NCI-H2196 treated with DMSO at 0.1 percent for 48 hours (cell line): Measurements from ENCODE around the gene NCOA7.
A peak's percentile ranks its signal among the peaks of the same experiment; 100 is the strongest.
"Not testable (repeated sequence)": the region's sequence is repeated elsewhere in the genome, so short reads cannot be mapped to it uniquely, and the experiment has no call there.

Experiments
- DNase-seq: peaks from one replicate; lab custom pipeline; 2025; ENCODE audit not compliant: unreplicated experiment; lab: John Stamatoyannopoulos, UW

Gene NCOA7

GRCh38 chr6:125834348-125834747, 43.6 kb downstream of the NCOA7 start:
- DNase-seq: no peak

DNA sequence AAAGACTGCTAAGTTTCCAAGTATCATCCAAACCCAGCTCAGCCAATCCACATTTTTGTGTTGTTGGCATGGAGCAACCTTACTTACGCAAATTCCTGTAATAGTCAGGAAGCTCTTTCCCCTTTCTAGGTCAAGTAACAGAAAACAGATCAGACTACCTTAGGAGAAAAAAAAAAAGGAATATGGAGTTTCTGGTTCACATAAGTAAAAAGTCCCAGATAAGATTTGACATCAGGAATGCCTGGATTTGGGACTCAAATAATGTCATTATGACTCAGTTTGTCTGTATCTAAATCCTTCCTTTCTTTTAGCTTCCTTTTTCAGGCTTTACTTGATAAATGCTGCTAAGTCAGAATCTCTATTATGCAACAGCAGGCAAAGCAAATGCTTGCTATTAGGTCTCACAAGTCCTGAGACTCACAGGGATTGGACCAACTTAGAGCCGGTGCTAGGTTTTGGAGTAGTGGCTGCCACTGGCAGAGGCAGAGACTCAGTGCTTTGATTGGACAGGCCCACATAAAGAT, 44.5 kb downstream of the NCOA7 start:
- DNase-seq: no peak

DNA sequence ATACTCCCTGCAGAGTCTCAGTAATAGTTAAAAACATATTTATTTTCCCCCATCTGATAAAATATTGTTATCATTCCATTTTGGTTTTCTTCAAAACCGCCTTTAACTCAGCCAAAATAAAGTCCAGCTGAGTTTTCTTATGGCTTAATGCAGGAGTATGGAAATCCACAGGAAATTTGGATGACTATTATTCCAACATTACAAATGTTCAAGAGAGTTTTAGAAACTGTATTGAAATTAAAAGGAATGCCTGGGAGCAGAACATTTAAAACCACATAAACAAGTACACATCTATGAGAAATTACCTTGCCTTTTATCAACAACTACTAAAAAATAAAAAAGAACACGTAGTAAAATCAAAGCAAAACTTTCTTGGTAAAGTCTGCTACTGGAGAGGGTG, 45.7 kb downstream of the NCOA7 start:
- DNase-seq: no peak

DNA sequence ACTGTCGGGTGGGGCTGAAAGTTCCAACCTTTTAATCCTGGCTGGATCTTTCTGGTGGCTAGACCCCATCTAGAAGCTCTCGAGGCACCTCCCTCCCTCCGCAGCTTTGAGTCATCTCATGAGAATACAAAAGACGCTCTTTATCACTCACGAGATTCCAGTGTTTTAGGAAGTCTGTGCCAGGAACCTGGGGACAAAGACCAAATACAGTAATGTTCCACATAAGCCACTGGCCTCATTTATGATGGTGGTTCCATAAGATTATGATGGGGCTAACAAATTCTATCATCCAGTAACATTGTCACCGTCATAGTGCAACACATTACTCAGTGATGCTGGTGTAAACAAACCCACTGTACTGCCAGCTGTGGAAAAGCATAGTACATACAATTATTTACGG, 48.7 kb downstream of the NCOA7 start:
- DNase-seq: no peak

DNA sequence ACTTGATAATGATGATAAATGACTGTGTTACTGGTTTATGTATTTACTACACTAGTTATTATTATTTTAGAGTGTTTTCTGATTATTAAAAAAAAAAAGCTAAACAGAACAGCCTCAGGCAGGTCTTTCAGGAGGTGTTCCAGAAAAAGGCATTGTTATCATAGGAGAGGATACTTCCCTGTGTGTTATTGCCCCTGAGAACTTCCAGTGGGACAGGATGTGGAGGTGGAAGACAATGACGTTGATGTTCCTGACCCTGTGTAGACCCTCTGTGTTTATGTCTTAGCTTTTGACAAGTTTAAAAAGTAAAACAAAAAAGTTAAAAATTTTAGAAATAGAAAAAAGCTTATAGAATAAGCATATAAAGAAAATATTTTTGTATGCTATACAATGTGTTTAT, 49.1 kb downstream of the NCOA7 start:
- DNase-seq: no peak

DNA sequence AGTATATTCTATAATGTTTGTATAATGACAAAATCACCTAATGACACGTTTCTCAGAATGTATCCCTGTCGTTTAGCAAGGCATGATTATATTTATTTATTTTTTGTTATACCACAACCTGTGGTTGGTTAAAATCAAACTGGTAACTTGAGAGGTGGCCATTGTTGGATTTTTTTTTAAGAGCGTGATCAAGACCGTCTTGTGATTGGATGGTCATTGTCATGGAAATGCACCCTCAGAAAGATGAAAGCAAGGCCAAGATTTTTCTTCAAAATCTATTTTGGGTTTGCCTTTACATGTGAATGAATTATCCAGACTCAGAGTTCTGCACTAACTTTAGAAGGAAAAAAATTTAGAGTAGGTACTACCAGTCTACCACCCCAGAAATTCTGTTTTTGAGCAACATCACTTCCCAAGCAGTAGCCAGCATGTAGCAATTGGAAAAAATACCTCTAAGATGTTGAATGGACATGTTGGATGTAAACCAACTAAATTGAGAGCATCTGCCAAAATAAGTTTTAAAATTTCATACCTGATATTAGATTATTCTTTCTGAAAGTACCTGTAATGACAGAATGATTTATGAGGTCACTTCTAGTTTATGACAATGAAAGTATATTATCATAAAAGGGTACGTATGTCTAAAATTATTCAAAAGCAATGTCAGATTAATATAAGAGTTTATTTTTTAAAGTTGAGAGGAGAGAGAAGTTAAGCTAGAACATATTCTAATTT, 50.8 kb downstream of the NCOA7 start:
- DNase-seq: no peak

DNA sequence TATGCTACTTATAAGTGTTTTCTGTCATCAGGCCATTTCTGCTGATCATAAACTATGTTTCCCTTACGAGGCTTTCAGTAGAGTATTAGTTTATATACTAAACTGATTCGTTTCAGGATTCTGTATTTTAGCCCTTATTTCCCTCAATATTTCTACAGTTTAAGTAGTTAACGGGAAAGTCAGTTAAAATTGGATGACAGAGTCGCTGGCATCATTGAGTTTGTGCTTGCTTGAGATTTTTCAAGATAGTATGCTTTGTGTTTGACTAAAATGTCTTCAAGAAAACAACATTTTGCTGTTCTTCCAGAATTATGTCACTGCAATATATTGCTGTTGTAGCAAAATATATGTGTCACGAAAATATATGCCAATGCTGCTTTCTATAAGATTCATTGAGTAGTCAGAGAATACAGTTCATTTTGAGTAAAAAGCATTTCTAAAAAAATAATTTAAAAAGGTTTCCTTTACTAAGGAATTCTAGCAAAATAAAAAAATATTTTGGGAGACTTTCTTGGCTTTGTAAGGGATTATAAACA, 51.4 kb downstream of the NCOA7 start:
- no peak for DNase-seq

DNA sequence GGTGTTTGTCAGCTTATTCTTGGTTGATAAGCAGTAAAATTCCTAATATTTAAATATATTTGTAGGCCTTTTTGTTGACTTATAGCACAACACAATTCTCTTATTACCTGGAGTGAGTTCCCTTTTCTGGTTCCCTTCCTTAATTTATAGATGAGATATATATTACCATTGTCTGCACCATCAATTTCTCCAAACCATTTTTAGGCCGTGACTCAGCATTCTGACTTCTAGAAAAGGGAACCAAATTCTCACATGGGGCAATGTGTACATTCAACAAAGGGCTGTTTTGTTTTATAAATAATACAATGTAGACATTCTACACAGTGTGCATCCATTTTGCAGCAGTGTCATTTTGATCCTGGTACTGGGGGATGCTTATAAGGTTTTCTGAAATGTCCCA, 52.8 kb downstream of the NCOA7 start:
- DNase-seq: no peak

- DNase-seq: no peak
Measured at GRCh38 chr6:125844989-125845388, 54.2 kb downstream of the NCOA7 start.

DNA sequence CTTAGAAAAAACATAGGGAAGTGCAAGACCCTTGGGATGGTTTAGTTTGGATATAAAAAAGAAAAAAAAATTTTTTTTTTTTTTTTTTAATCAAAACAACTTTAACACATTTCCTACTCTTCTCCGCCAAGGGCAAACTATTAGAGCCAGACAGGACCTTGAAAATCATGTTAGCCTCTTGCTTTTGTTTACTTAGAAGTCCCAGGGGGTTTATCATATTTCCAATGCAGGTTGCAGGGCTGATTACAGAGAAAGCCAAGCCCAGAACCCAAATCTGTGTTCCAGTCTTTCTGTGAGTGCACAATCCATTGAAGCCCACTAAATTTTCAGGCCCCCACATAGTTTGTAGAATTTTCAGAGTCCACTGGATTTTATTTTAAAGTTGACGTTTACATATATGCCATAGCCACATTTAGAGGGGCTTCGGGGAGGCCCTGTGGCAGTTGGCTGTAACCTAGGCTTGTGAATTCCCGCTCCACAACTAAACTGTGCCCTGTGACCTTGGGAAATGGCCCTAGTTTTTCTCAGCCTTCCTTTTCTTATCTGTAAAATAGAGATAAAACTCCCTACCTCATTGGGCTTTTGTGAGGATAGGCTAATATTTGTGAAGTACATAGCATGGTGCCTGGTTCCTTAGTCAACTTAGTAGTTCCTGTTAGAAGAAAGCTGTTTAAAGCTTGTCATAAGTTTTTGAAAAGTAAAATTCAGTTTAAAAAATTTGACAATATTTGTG, 55.7 kb downstream of the NCOA7 start:
- DNase-seq: no peak

- not testable (repeated sequence) for DNase-seq
Measured at GRCh38 chr6:125848286-125848685, 57.5 kb downstream of the NCOA7 start.

DNA sequence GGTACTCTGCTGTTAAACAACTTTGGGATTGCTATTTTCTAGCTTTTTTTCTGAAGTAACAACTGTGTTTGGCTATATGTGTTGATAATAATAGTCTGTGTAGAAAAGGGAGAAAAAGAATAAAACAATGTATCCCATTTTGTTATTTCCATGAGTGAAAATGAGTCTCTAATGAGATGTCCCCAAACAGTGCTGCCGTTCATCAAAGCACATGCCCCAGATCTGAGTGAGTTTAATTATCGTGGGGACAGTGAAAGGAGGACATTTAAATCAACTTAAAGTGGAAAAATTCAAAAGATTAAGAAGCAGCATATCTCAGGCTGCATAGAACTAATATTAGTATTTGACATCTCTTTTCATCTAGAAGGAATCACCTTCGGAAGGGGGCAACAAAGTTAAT, 59.6 kb downstream of the NCOA7 start:
- DNase-seq: no peak

DNA sequence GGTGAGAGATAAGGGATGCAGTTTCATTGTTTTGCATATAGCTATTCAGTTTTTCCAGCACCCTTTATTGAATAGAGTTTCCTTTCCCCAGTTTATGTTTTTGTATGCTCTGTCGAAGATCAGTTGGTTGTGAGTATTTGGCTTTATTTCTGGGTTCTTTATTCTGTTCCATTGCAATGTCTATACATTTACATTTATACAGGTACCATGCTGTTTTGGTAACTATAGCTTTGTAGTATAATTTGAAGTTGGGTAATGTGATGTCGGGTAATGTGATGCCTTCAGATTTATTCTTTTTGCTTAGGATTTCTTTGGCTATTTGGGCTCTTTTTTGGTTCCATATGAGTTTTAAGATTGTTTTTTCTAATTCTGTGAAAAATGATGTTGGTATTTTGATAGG, 61.8 kb downstream of the NCOA7 start:
- no peak for DNase-seq

GRCh38 chr6:125853168-125853567, 62.4 kb downstream of the NCOA7 start:
- DNase-seq: no peak

- DNase-seq: no peak
Measured at GRCh38 chr6:125853756-125854155, 63.0 kb downstream of the NCOA7 start.

DNA sequence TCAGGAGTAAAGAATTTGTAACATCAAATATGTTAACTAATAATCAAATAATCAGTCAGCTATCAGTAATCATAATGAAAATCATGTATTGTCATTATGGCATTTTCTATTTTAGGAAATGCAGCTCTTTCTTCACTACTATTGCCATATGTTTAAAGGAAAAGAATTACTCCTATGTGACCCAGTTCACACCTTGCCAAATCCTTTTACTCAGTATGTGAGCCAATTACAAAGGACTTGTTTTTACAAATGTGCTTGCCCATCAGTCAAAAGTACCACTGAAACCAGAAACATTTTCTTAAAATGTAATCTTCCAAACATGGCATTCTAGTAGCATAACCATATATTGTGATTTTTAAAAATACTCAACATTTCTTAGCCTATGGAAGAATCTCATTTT, 63.6 kb downstream of the NCOA7 start:
- no peak for DNase-seq

DNA sequence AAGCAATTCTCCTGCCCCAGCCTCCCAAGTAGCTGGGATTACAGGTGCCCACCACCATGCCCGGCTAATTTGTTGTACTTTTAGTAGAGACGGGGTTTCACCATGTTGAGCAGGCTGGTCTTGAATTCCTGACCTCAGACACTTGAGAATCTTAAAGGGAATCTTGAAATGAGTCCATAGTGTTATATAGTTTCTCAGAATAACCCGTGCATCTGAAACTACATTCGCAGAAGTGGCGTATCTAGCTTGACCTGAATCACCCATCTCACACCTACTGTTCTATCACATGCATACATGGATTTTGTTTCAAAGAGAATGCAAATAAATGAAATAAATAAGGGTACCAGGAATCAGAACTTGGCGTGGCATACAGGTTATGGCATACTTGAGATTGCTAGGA, 65.0 kb downstream of the NCOA7 start:
- DNase-seq: no peak

GRCh38 chr6:125857846-125858245, 67.1 kb downstream of the NCOA7 start:
- no peak for DNase-seq

- DNase-seq: peak; percentile 59
Measured at GRCh38 chr6:125858427-125859320, 67.9 kb downstream of the NCOA7 start.

DNA sequence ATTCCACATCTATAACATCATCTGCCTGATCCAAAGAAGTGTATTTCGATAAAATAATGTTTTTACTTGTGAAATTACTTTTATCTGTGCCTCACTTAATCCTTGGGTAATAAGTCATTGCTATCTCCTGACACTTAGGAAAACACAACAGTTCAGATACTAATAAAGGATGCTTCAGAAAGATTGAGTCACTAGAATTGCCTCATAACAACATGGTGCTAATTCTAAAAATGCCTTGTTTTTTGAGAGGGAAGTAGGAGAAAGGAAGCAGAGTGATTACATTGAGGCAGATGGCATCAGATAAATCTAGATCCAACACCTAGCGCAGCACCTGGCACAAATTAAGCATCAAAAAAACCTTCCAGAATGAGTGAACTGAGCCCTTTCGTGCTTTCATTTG, 69.0 kb downstream of the NCOA7 start:
- DNase-seq: no peak

GRCh38 chr6:125863023-125863422, 72.3 kb downstream of the NCOA7 start:
- no peak for DNase-seq
